Esophagus (tissue), 2 donors: ENCODE data around the gene EDRF1. TPM values are rescaled to one million over a fixed set of nuclear protein-coding genes. Genes with fewer than 3 reads are reported as not detected.

Source experiments
- H3K27ac ChIP-seq, 2 donors: one replicate each; pipeline ENCODE4 v1.5.1; 2013; ENCODE audit warnings: low read depth in 2 of 2, mild to moderate bottlenecking in 2 of 2, inconsistent platforms in 1 of 2, low read length in 1 of 2, moderate library complexity in 1 of 2
- H3K27me3 ChIP-seq, 2 donors: one replicate each; pipeline ENCODE4 v1.6.1; 2013; ENCODE audit warnings: low read length in 2 of 2, control low read depth in 1 of 2, mild to moderate bottlenecking in 1 of 2; ENCODE audit not compliant: insufficient read depth in 2 of 2, control insufficient read depth in 1 of 2
- H3K36me3 ChIP-seq, 2 donors: one replicate each; pipeline ENCODE4 v1.6.1; 2013; ENCODE audit warnings: low read length in 1 of 2; ENCODE audit not compliant: control insufficient read depth in 2 of 2, insufficient read depth in 2 of 2
- H3K4me1 ChIP-seq, 2 donors: one replicate each; pipeline ENCODE4 v1.6.1; 2013; ENCODE audit warnings: low read length in 1 of 2; ENCODE audit not compliant: control insufficient read depth in 2 of 2, insufficient read depth in 2 of 2
- H3K4me3 ChIP-seq, 2 donors: one replicate each; pipeline ENCODE4 v1.5.1; 2013; ENCODE audit warnings: low read length in 2 of 2, mild to moderate bottlenecking in 2 of 2, low read depth in 1 of 2, moderate library complexity in 1 of 2
- H3K9me3 ChIP-seq, 2 donors: one replicate each; pipeline ENCODE4 v1.6.1; 2013; ENCODE audit warnings: mild to moderate bottlenecking in 2 of 2, low read depth in 1 of 2, low read length in 1 of 2, moderate library complexity in 1 of 2; ENCODE audit not compliant: control insufficient read depth in 2 of 2, insufficient read depth in 1 of 2
- WGBS, 2 donors: extraction: QIAGEN DNeasy Blood & Tissue Kit; methylation state at CpG; one replicate each; pipeline ENCODE4 v1.1.7; 2013; 5-methylcytosine and 5-hydroxymethylcytosine counted together
- polyA plus RNA-seq, 2 donors: library from polyadenylated mRNA; stranded (reverse); fragments of 200-250 nt; gene quantifications; one replicate each; pipeline ENCODE4 v1.2.3, GENCODE V29; 2013
- donor health status: healthy with polysubstance abuse.
- donor health status: Bipolar disorder and iron deficiency.

Gene EDRF1
- polyA plus RNA-seq, 2 donors, result 8.2 to 14.6 TPM

GRCh38 chr10:125773687-125774543 is 54.4 kb downstream of the EDRF1 start:
- H3K4me1 ChIP-seq, result peaks cover 0 to 2% of the 10 kb centered on the region in 2 donors
- no peaks in the 10 kb centered on the region for H3K9me3 ChIP-seq
- no peaks in the 10 kb centered on the region for H3K27me3 ChIP-seq
- H3K27ac ChIP-seq, result no peak overlapping the region
- 79 to 85% methylated on average over 63 to 75 of the region's 75 CpGs for WGBS, 2 donors
- H3K36me3 ChIP-seq, result no peaks in the 10 kb centered on the region
- H3K4me3 ChIP-seq, result no peak overlapping the region

GRCh38 chr10:125774581-125775191 is 55.2 kb downstream of the EDRF1 start:
- peaks cover 0 to 2% of the 10 kb centered on the region in 2 donors for H3K4me1 ChIP-seq
- no peak overlapping the region for H3K4me3 ChIP-seq
- 83 to 92% methylated on average over 32 of the region's 32 CpGs for WGBS, 2 donors
- H3K27ac ChIP-seq, result no peak overlapping the region
- no peaks in the 10 kb centered on the region for H3K36me3 ChIP-seq
- no peaks in the 10 kb centered on the region for H3K9me3 ChIP-seq
- H3K27me3 ChIP-seq, result no peaks in the 10 kb centered on the region

- H3K4me3 ChIP-seq, result no peak within 1 kb of the TSS
- H3K27me3 ChIP-seq, result no peaks in the 10 kb centered on the region
- WGBS, 2 donors, result 86 to 88% methylated on average over 26 of the region's 26 CpGs
- peaks cover 0 to 2% of the 10 kb centered on the region in 2 donors for H3K4me1 ChIP-seq
- H3K9me3 ChIP-seq, result peaks cover 0 to 4% of the 10 kb centered on the region in 2 donors
- no peaks in the 10 kb centered on the region for H3K36me3 ChIP-seq
- no peak within 1 kb of the TSS for H3K27ac ChIP-seq
Observed at GRCh38 chr10:125775491-125776106, 56.1 kb downstream of the EDRF1 start, which contains the start of gene MMP21. MMP21 (minus strand) TSS chr10:125775821; CDS start chr10:125775821, 0 bp downstream.

DNA sequence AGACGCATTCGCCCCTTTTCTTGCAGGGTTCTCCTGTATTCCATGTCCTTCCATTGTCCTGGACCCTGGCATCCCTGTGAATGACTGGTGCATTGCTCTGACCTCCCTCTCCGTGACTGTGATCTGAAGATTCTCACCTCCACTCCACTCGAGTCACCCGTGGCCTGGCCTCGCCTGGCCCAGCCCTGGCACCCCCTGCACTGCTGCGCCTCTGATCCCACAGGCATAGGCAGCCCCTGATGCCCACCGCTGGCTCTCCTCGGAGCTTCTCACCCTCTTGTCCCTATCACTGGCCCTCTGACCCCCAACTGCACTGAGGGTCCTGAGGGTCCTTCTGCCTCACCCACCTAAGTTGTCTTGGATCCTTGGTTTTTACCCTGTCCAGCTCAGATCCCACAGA is 58.3 kb downstream of the EDRF1 start:
- Histone ChIP-seq H3K4me1 (peaks cover 0 to 2% of the 10 kb centered on the region in 2 donors), H3K9me3 (peaks cover 0 to 4% of the 10 kb centered on the region in 2 donors), H3K27me3 (no peaks in the 10 kb centered on the region), H3K4me3 (no peak overlapping the region), H3K27ac (no peak overlapping the region), H3K36me3 (no peaks in the 10 kb centered on the region)
- 88 to 90% methylated on average over 9 of the region's 9 CpGs for WGBS, 2 donors

DNA sequence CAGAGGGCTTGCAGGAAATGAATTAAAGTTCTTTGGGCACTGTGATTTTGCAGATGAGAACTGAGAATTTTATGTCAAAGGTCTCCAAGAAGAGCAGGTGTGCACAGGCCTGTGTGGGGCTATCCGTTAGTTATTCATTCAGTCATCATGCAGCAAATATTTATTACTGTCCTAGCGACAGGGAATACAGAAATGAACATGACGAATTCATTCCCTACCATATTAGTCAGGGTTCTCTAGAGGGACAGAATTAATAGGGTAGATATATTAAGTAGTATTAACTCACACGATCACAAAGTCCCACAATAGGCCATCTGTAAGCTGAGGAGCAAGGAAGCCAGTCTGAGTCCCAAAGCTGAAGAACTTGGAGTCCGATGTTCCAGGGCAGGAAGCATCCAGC is 59.0 kb downstream of the EDRF1 start:
- H3K4me1 ChIP-seq, result peaks cover 0 to 2% of the 10 kb centered on the region in 2 donors
- H3K4me3 ChIP-seq, result no peak overlapping the region
- peaks cover 0 to 4% of the 10 kb centered on the region in 2 donors for H3K9me3 ChIP-seq
- no peak overlapping the region for H3K27ac ChIP-seq
- WGBS, 2 donors, result 51 to 63% methylated on average over 5 of the region's 5 CpGs
- no peaks in the 10 kb centered on the region for H3K36me3 ChIP-seq
- H3K27me3 ChIP-seq, result no peaks in the 10 kb centered on the region

GRCh38 chr10:125779403-125780327 is 60.2 kb downstream of the EDRF1 start:
- H3K4me1 ChIP-seq, result no peaks in the 10 kb centered on the region
- peaks cover 0 to 4% of the 10 kb centered on the region in 2 donors for H3K9me3 ChIP-seq
- H3K4me3 ChIP-seq, result no peak overlapping the region
- 75 to 79% methylated on average over 10 of the region's 10 CpGs for WGBS, 2 donors
- H3K27ac ChIP-seq, result no peak overlapping the region
- no peaks in the 10 kb centered on the region for H3K27me3 ChIP-seq
- no peaks in the 10 kb centered on the region for H3K36me3 ChIP-seq

DNA sequence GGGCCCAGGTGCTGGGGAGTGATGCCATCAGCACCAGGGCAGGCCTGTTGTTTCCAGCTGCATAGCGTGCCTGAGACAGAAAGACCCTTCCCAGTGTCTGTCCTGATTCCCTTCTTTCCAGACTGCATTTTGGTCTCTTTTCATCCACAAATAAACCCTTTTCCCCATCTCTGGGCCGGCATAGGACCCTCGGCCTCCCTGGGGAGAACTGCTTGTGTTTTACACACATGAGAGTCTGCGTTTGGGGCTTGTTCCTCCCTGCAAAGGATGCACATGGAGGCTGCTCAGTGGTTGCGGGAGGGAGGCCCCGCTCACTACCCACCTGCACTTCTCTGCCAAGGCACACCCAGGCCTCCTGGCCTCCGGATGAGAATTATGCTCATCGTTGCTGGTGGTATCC is 61.9 kb downstream of the EDRF1 start:
- Histone ChIP-seq H3K9me3 (peaks cover 0 to 4% of the 10 kb centered on the region in 2 donors), H3K36me3 (no peaks in the 10 kb centered on the region), H3K27ac (no peak overlapping the region), H3K4me1 (no peaks in the 10 kb centered on the region), H3K4me3 (no peak overlapping the region), H3K27me3 (no peaks in the 10 kb centered on the region)
- 93% methylated on average over 8 of the region's 8 CpGs for whole genome bisulfite sequencing, 2 donors

- 86 to 88% methylated on average over 11 of the region's 11 CpGs for WGBS, 2 donors
Observed at GRCh38 chr10:125782054-125782453, 62.5 kb downstream of the EDRF1 start.

GRCh38 chr10:125782616-125783015 is 63.1 kb downstream of the EDRF1 start:
- Histone ChIP-seq H3K4me1 (no peaks in the 10 kb centered on the region), H3K36me3 (no peaks in the 10 kb centered on the region), H3K9me3 (peaks cover 0 to 4% of the 10 kb centered on the region in 2 donors), H3K27me3 (no peaks in the 10 kb centered on the region), H3K4me3 (no peak overlapping the region), H3K27ac (no peak overlapping the region)
- WGBS, 2 donors, result 86 to 88% methylated on average over 11 of the region's 11 CpGs

More at GRCh38 chr10:125782054-125782453, 62.5 kb downstream of the EDRF1 start:
- no peak overlapping the region for H3K27ac ChIP-seq
- no peaks in the 10 kb centered on the region for H3K36me3 ChIP-seq
- no peak overlapping the region for H3K4me3 ChIP-seq
- peaks cover 0 to 4% of the 10 kb centered on the region in 2 donors for H3K9me3 ChIP-seq
- no peaks in the 10 kb centered on the region for H3K27me3 ChIP-seq
- H3K4me1 ChIP-seq, result no peaks in the 10 kb centered on the region
